Tibial nerve (tissue), 4 donors: ENCODE data around the gene EXD1. TPM values are rescaled to one million over a fixed set of nuclear protein-coding genes. Genes with fewer than 3 reads are reported as not detected.
"Not testable (repeated sequence)": the region's sequence is repeated elsewhere in the genome, so short reads cannot be mapped to it uniquely, and the experiment has no call there.

Source experiments
- DNase-seq, 2 donors: peaks; one replicate each; pipeline ENCODE4 v3.0.0-alpha.2; 2019; ENCODE audit warnings: low spot score in 2 of 2
- H3K27ac ChIP-seq, 4 donors: fragments of 200-600 bp; sonication (generic) in 3 of 4; one replicate each; pipeline ENCODE4 v1.5.1; 2017 to 2019; ENCODE audit warnings: mild to moderate bottlenecking in 1 of 4
- H3K27me3 ChIP-seq, 2 donors: fragments of 200-600 bp; sonication (generic) in 1 of 2; one replicate each; pipeline versions ENCODE4 v1.5.1 to v1.6.0; 2017 to 2019
- H3K36me3 ChIP-seq, 3 donors: fragments of 200-600 bp; sonication (generic); one replicate each; pipeline ENCODE4 v1.5.1; 2018 to 2019
- H3K4me1 ChIP-seq, 4 donors: fragments of 200-600 bp; sonication (generic) in 3 of 4; one replicate each; pipeline ENCODE4 v1.5.1; 2017 to 2019
- H3K4me3 ChIP-seq, 4 donors: fragments of 200-600 bp; sonication (generic) in 3 of 4; one replicate each; pipeline ENCODE4 v1.5.1; 2017 to 2019; ENCODE audit warnings: mild to moderate bottlenecking in 1 of 4, moderate library complexity in 1 of 4
- H3K9me3 ChIP-seq, 4 donors: fragments of 200-600 bp; sonication (generic) in 3 of 4; one replicate each; pipeline ENCODE4 v1.5.1; 2017 to 2019
- EP300 ChIP-seq, 2 donors: sonication (generic); formaldehyde crosslinking; IDR thresholded peaks; one replicate each; pipeline ENCODE4 v1.6.1; 2017; ENCODE audit warnings: antibody characterized with exemption in 2 of 2, mild to moderate bottlenecking in 1 of 2
- POLR2A ChIP-seq, 2 donors: fragments of 450-650 bp; IDR thresholded peaks; one replicate each; pipeline ENCODE4 v1.6.1; 2017; ENCODE audit warnings: antibody characterized with exemption in 2 of 2, mild to moderate bottlenecking in 2 of 2, moderate library complexity in 2 of 2
- WGBS, 2 donors: methylation state at CpG; one replicate each; pipeline ENCODE4 v1.1.5; 2018; 5-methylcytosine and 5-hydroxymethylcytosine counted together
- total RNA-seq, 4 donors: library from RNA; depleted of rRNA; stranded (reverse); fragments of >200 nt; gene quantifications; one replicate each; pipeline ENCODE4 v1.1.0, GENCODE V29; 2016
- TF ChIP-seq, protein P1 (sequence below), 5 experiments: fragments of 200-600 bp in 3 of 5; fragments of 450-650 bp in 2 of 5; sonication (generic) in 3 of 5; IDR thresholded peaks; one replicate each; pipeline ENCODE4 v1.5.1; 2016 to 2019; ENCODE audit warnings: antibody characterized with exemption in 5 of 5, mild to moderate bottlenecking in 3 of 5, moderate library complexity in 2 of 5

Gene EXD1
- total RNA-seq, 4 donors from 2014 or later, result not detected

- H3K9me3 ChIP-seq, result no peaks in the 10 kb centered on the region
- no peaks in the 10 kb centered on the region for H3K4me1 ChIP-seq
- no peak overlapping the region for H3K4me3 ChIP-seq
- WGBS, 2 donors, result 67 to 75% methylated on average over 4 of the region's 4 CpGs
- DNase-seq, result no peak
- no peaks in the 10 kb centered on the region for H3K27me3 ChIP-seq
- no peak overlapping the region for H3K27ac ChIP-seq
- H3K36me3 ChIP-seq, result no peaks in the 10 kb centered on the region
- TF ChIP-seq, protein P1, sequence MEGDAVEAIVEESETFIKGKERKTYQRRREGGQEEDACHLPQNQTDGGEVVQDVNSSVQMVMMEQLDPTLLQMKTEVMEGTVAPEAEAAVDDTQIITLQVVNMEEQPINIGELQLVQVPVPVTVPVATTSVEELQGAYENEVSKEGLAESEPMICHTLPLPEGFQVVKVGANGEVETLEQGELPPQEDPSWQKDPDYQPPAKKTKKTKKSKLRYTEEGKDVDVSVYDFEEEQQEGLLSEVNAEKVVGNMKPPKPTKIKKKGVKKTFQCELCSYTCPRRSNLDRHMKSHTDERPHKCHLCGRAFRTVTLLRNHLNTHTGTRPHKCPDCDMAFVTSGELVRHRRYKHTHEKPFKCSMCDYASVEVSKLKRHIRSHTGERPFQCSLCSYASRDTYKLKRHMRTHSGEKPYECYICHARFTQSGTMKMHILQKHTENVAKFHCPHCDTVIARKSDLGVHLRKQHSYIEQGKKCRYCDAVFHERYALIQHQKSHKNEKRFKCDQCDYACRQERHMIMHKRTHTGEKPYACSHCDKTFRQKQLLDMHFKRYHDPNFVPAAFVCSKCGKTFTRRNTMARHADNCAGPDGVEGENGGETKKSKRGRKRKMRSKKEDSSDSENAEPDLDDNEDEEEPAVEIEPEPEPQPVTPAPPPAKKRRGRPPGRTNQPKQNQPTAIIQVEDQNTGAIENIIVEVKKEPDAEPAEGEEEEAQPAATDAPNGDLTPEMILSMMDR (IDR thresholded peaks at IDR 0.05), result no peak
- no peak for TF ChIP-seq POLR2A (IDR thresholded peaks at IDR 0.05)
- TF ChIP-seq EP300 (IDR thresholded peaks at IDR 0.05), result no peak
Observed at GRCh38 chr15:41150279-41150678, 80.3 kb downstream of the EXD1 start.

GRCh38 chr15:41148065-41148464 is 82.5 kb downstream of the EXD1 start:
- H3K4me3 ChIP-seq, result no peak overlapping the region
- H3K9me3 ChIP-seq, result no peaks in the 10 kb centered on the region
- H3K4me1 ChIP-seq, result no peaks in the 10 kb centered on the region
- H3K27me3 ChIP-seq, result no peaks in the 10 kb centered on the region
- H3K27ac ChIP-seq, result no peak overlapping the region
- H3K36me3 ChIP-seq, result no peaks in the 10 kb centered on the region
- WGBS, 2 donors, result 64 to 69% methylated on average over 2 of the region's 2 CpGs
- no peak for TF ChIP-seq EP300 (IDR thresholded peaks at IDR 0.05)
- TF ChIP-seq, protein P1 (IDR thresholded peaks at IDR 0.05), result no peak
- no peak for TF ChIP-seq POLR2A (IDR thresholded peaks at IDR 0.05)
- DNase-seq, result no peak

DNA sequence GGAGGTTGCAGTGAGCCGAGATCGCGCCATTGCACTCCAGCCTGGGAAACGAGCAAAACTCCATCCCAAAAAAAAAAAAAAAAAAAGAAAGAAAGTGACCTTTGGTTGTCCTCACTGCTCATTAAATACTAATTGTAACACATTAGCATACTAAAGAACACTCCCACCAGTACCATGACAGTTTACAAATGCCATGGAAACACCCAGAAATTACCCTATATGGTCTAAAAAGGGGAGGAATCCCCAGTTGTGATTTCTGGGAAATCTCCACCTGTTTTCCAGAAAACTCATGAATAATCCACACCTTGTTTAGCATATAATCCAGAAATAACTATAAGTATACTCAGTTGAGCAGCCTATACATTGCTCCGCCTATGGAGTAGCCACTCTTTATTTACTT is 90.9 kb downstream of the EXD1 start:
- Histone ChIP-seq H3K9me3 (no peaks in the 10 kb centered on the region), H3K27me3 (no peaks in the 10 kb centered on the region), H3K4me1 (no peaks in the 10 kb centered on the region), H3K36me3 (no peaks in the 10 kb centered on the region), H3K4me3 (no peak overlapping the region), H3K27ac (no peak overlapping the region)
- TF ChIP-seq EP300 (IDR thresholded peaks at IDR 0.05), result no peak
- TF ChIP-seq POLR2A (IDR thresholded peaks at IDR 0.05), result no peak
- TF ChIP-seq, protein P1 (IDR thresholded peaks at IDR 0.05), result no peak
- 68 to 94% methylated on average over 5 of the region's 5 CpGs for WGBS, 2 donors
- no peak for DNase-seq

DNA sequence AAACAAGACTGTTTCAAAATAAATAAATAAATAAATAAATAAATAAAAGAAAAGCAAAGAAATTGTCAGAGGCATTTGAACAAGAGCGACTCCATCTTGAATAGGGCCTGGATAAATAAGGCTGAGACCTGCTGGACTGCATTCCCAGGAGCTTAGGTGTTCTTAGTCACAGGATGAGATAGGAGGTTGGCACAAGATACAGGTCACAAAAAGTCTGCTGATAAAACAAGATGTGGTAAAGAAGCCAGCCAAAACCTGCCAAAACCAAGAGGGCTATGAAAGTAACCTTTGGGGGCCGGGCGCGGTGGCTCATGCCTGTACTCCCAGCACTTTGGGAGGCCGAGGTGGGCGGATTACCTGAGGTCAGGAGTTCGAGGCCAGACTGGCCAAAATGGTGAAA is 91.4 kb downstream of the EXD1 start:
- not testable (repeated sequence) for DNase-seq, H3K4me3 ChIP-seq, H3K4me1 ChIP-seq, H3K36me3 ChIP-seq, H3K27me3 ChIP-seq, H3K9me3 ChIP-seq, H3K27ac ChIP-seq
- WGBS, 2 donors, result 91 to 93% methylated on average over 7 of the region's 7 CpGs

GRCh38 chr15:41135580-41135979 is 95.0 kb downstream of the EXD1 start:
- not testable (repeated sequence) for H3K36me3 ChIP-seq, H3K9me3 ChIP-seq, DNase-seq, H3K27me3 ChIP-seq, H3K4me3 ChIP-seq, H3K4me1 ChIP-seq, H3K27ac ChIP-seq
- 86 to 92% methylated on average over 6 of the region's 6 CpGs for WGBS, 2 donors

DNA sequence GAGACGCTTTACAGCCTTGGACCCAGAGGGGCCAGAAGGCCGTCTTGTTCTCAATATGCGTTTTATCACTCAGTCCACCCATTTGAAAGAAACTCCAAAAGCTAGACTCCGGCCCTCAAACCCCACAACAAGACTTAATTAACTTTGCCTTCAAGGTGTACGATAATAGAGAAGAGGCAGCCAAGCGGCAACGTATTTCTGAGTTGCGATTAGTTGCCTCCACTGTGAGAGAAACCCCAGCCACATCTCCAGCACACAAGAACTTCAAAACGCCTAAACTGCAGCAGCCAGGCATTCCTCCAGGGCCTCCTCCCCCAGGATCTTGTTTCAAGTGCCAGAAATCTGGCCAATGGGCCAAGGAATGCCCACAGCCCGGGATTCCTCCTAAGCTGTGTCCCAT is 97.1 kb downstream of the EXD1 start:
- Histone ChIP-seq H3K27me3 (no peaks in the 10 kb centered on the region), H3K4me3 (no peak overlapping the region), H3K4me1 (no peaks in the 10 kb centered on the region), H3K9me3 (peaks cover 0 to 18% (median 0%) of the 10 kb centered on the region in 4 donors), H3K27ac (no peak overlapping the region), H3K36me3 (no peaks in the 10 kb centered on the region)
- 68 to 72% methylated on average over 9 to 10 of the region's 10 CpGs for WGBS, 2 donors
- DNase-seq, result no peak
- TF ChIP-seq EP300 (IDR thresholded peaks at IDR 0.05) (no peak), POLR2A (IDR thresholded peaks at IDR 0.05) (no peak)
- TF ChIP-seq, protein P1 (IDR thresholded peaks at IDR 0.05), result no peak

Other genes with a start within 250 kb of the EXD1 start
- 10 to 100 TPM; 21.6 to 40.8 (median 33.2) TPM for gene INO80, start 114.5 kb downstream of the EXD1 start, total RNA-seq
- gene CHP1, start 511 bp upstream of the EXD1 start, total RNA-seq, result 100 to 1,000 TPM in 3 of 4 donors, 10 to 100 TPM in 1; 77.9 to 168 (median 132) TPM
- gene OIP5, start 101.8 kb upstream of the EXD1 start, total RNA-seq, result 1 to 10 TPM in 3 of 4 donors, not detected in 1; 1.2 to 2.7 (median 1.7) TPM
- gene NUSAP1, start 102.1 kb upstream of the EXD1 start, total RNA-seq, result 10 to 100 TPM in 1 of 4 donors, 1 to 10 TPM in 2, under 1 TPM in 1; 0.39 to 21.0 (median 2.5) TPM
- 10 to 100 TPM in 1 of 4 donors, 1 to 10 TPM in 3; 6.3 to 12.3 (median 9.2) TPM for gene NDUFAF1, start 171.7 kb upstream of the EXD1 start, total RNA-seq
- gene RTF1, start 186.3 kb upstream of the EXD1 start, total RNA-seq, result 10 to 100 TPM; 22.2 to 72.6 (median 29.0) TPM